ENCODE data around the gene NBL1. TPM values are rescaled to one million over a fixed set of nuclear protein-coding genes. Genes with fewer than 3 reads are reported as not detected.

NBL1 gene
- total RNA-seq, 6 experiments from 2014 or later, result 89.6 to 182 (median 104) TPM

DNA sequence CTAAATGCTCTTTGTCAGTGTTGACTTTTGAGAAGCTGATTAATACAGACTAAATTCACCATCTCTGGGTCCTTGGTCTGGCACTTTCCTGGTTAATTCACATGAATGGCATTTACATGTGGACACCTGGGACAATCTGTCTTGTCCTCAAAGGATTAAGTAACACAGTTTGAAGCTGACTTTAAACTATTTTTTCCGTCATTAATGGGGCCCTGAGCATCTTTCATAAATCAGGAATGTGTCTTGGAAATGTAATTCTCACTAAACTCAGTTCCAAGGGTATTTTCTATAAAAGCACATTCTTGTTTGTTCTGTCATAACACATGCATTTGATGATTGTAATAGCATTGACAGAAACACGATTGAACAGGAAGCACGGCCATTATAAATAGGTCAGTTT is 26.7 kb upstream of the NBL1 start:
- no peak for DNase-seq
- Mint-ChIP-seq H3K36me3 (ENCODE audit: low read depth) (peaks cover 6% of the 10 kb centered on the region; the same call in 1 of the 2 replicates), H3K9me3 (no peaks in the 10 kb centered on the region), H3K4me1 (ENCODE audit: low read depth) (peaks cover 74% of the 10 kb centered on the region), H3K27ac (peak overlapping the region; percentile 64), H3K27me3 (ENCODE audit: insufficient read depth) (no peaks in the 10 kb centered on the region), H3K4me3 (peak overlapping the region; percentile 3; the same call in 1 of the 2 replicates)
- TF ChIP-seq, protein P1, sequence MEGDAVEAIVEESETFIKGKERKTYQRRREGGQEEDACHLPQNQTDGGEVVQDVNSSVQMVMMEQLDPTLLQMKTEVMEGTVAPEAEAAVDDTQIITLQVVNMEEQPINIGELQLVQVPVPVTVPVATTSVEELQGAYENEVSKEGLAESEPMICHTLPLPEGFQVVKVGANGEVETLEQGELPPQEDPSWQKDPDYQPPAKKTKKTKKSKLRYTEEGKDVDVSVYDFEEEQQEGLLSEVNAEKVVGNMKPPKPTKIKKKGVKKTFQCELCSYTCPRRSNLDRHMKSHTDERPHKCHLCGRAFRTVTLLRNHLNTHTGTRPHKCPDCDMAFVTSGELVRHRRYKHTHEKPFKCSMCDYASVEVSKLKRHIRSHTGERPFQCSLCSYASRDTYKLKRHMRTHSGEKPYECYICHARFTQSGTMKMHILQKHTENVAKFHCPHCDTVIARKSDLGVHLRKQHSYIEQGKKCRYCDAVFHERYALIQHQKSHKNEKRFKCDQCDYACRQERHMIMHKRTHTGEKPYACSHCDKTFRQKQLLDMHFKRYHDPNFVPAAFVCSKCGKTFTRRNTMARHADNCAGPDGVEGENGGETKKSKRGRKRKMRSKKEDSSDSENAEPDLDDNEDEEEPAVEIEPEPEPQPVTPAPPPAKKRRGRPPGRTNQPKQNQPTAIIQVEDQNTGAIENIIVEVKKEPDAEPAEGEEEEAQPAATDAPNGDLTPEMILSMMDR (IDR thresholded peaks at IDR 0.05), result no peak

DNA sequence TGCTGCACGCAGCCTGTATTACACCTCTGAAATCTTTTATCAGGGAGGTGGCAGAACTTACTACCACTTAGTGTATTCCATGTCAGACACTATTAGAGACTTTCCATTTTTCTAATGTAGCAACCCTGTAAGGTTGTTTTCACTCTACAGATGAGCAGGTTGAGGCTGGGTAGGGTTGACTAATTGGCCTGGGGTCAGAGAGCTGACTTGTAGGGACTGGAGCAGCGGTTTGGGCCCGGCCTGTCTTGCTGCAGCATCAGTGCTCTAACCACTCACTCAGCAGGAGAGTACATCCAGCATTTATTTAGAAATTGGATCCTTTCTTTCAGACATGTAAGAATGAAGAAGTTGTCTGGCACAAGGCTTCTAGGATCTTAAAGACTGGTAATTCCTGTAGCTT is 25.7 kb upstream of the NBL1 start:
- no peak for DNase-seq
- Mint-ChIP-seq H3K4me1 (ENCODE audit: low read depth) (peaks cover 77% of the 10 kb centered on the region), H3K27me3 (ENCODE audit: insufficient read depth) (no peaks in the 10 kb centered on the region), H3K9me3 (no peaks in the 10 kb centered on the region), H3K36me3 (ENCODE audit: low read depth) (peaks cover 12% of the 10 kb centered on the region; the same call in 1 of the 2 replicates), H3K27ac (no peak overlapping the region), H3K4me3 (no peak overlapping the region)
- TF ChIP-seq, protein P1 (IDR thresholded peaks at IDR 0.05), result no peak

DNA sequence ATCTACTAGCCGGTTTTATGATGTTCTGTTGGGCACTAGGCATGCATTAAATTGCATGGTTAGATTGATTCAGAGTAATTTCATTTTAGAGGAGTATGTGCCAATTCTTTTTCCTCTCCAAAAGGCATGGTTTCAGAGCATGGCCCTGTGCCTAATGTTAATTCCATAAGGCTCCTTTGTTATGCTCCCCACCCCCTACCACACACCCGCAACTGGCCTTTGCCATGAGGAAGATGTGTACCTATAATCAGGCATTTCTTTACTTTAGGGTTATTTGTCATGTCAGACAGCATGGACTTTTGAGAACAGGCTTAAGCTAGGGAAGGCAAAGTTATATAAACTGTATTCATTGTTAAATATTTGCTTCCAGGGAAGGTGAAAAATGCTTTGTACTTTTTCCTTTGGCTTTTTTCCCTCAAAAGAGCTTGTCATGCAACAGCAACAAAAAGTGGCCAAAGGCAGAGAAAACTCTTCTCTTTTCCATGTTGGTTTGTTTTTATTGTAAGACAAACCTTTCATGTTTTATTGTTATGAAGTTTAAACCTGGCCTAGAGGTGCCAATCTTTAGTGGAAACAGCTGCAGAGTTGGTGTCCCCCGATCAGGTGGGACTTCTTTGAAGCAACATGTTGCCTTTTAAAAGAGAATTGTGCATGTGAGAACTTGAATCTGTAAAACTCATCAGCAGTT is 24.3 kb upstream of the NBL1 start:
- peak overlapping the region; percentile 43; the same call in 1 of the 2 replicates for H3K27ac Mint-ChIP-seq
- H3K4me1 Mint-ChIP-seq (ENCODE audit: low read depth), result peaks cover 80% of the 10 kb centered on the region

DNA sequence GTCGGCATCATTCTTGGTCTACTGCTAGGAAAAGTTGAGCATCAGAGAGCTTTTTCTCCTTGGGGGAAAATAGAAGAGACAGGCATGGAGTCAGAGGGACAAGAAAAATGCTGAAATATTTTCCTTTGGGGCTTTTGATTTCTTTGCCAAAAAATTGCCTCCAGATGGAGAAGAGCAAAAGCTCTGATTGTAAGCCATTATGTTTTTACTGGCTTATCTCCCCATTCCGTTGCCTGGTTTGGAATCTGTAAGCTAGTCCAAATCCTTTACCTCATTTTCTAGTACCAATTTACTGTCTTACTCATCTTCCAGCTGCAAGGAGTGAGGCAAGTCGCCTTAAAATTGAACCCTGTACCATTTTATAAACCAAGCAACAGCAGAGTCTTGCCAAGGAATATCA is 23.3 kb upstream of the NBL1 start:
- TF ChIP-seq, protein P1 (IDR thresholded peaks at IDR 0.05), result no peak
- Mint-ChIP-seq H3K4me1 (ENCODE audit: low read depth) (peaks cover 72% of the 10 kb centered on the region), H3K27ac (peak overlapping the region; percentile 83), H3K4me3 (peak overlapping the region; percentile 27; the same call in 1 of the 2 replicates), H3K36me3 (ENCODE audit: low read depth) (peaks cover 15% of the 10 kb centered on the region; the same call in 1 of the 2 replicates), H3K9me3 (no peaks in the 10 kb centered on the region), H3K27me3 (ENCODE audit: insufficient read depth) (no peaks in the 10 kb centered on the region)
- DNase-seq, result peak; percentile 39

More for the DNA sequence above, 24.3 kb upstream of the NBL1 start:
- DNase-seq, result no peak
- no peaks in the 10 kb centered on the region for H3K9me3 Mint-ChIP-seq
- TF ChIP-seq, protein P1 (IDR thresholded peaks at IDR 0.05), result no peak
- H3K27me3 Mint-ChIP-seq (ENCODE audit: insufficient read depth), result no peaks in the 10 kb centered on the region
- H3K36me3 Mint-ChIP-seq (ENCODE audit: low read depth), result peaks cover 18% of the 10 kb centered on the region; the same call in 1 of the 2 replicates
- no peak overlapping the region for H3K4me3 Mint-ChIP-seq

DNA sequence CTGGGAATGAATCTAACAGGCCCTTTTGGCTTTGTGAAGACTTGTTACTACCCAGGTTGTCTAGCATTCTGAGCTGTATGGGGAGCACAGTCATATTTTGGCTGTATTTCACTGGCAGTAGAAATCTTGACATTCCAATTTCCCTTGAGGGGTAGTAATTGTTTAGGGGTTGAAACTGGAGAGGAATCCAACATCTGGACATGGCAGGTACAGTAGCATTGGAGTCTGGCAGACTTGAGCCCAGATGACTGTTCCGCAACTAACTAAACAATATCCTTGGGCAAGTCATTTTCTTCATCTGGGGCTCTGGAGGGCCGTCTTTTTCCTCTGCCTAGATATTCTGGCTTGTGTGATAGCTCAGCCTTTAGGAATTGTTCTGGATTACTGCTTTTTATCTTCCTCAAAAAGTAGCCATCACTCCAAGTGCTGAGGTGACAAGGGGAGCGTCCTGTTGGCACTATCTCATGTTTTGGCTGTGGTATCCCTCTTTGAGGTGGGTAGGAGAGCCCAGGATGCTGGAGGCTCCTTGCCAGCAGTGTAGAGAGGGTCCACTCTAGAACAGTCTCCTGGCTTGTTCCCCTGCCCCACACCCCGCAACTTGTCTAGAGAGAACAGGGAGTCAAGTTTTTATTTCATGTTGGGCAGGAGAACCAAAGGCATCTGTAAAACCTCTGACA is 22.7 kb upstream of the NBL1 start:
- Mint-ChIP-seq H3K4me3 (peak overlapping the region; percentile 19), H3K27ac (peak overlapping the region; percentile 83), H3K36me3 (ENCODE audit: low read depth) (peaks cover 19% of the 10 kb centered on the region), H3K9me3 (no peaks in the 10 kb centered on the region), H3K27me3 (ENCODE audit: insufficient read depth) (no peaks in the 10 kb centered on the region; the same call in 1 of the 2 replicates), H3K4me1 (ENCODE audit: low read depth) (peaks cover 66% of the 10 kb centered on the region)
- TF ChIP-seq, protein P1 (IDR thresholded peaks at IDR 0.05), result no peak
- DNase-seq, result no peak
